ENCODE results near the gene CDK17.

Gene CDK17

DNA sequence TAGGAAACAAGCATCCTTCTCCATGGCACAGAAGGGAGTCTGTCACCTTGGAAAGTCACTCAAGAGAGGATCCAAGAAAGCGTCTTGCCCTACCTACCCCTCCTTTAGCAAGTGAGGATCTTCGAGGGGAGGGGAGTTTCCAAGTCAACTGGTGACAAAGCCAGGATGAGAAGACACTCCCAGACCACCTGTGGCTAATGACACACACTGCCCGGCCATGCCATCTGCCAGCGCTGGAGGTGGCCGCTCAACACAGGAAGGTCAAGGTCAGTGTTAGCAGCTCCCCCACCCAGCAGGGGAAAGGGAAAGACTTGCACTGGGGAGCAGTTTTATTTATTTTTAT, 164.8 kb downstream of the CDK17 start:
- no peak for DNase-seq

DNA sequence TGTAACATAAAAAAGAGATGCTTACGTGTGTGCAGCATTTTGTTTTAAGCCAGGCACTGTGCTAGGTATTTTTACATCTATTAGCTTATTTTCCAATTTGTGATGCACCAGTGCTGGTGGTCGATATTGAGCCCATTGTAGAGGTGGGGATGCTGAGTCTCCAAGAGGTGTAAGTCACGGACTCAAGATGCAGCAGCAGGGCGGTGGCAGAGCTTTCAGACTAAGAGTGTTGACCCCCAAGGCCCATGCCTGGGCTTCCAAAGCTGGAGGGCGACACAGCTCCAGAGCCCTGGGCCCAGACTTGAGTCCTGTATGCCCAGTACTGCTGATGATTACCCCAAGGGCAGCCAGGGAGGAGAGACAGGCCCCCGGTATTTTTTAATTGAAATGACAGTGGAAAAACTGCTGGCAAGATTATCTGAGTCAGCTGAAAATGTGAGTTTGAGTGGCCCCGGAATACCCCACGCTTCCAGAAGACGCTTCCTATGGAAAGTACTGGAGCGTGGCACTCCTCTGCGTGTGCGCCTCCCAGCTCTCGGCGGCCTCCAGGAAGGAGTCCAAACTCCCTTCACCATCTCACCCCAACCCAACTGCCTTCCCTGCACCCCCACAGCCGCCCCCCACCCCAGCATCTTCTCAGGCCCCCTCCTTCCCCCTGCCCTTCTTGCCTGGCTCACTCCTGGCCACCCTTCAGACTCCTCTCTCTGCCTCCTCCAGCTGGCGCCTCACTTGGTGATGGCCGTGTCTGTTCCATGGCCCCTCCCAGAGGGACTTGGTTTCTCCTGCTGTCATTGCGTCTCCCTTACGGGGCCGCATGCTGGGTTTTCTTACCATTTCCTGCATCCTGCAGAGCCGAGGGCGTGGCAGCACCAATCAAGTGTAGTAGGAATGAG, 165.4 kb downstream of the CDK17 start:
- no peak for DNase-seq

- DNase-seq: no peak
These were observed 166.2 kb downstream of the CDK17 start for GRCh38 chr12:96233939-96234461.

DNA sequence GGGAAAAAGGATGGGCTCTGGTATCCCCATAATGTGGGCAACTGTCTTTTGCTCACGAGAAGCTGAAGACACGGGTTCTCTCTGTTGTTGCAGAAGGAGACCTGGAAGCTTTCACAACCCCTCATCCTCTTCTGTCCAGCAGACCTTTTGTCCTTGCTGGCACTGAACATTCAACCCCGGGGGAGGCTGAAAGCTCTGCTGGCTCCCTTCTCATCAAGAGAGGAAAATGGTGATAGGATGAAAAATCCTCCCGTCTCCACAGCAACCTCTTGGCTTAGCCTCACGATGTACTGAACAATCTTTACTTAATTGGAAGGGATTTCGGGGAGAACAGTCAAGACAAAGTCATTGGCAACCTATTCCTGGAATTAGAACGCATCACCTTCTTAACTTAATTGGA, 167.1 kb downstream of the CDK17 start:
- no peak for DNase-seq

DNA sequence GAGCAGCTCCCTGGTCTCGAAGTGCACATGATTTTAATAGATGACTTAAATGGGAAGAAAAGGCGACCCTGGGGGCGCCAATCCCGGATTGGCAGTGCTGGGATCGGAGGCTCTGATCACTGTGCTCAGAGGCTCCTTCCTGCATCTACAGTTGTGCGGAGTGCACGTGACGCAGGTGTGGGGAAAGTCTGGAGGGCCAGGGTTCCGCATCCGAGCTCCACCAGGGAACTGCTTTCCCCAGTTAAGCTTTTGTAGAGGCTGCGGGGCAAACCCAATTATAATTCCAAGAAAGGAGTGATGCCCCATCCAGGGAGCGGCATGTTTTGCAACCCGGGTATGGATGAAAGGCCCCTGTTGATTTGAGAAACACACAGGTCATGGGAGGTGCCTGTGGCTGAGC, 169.6 kb downstream of the CDK17 start:
- DNase-seq: no peak

- no peak for DNase-seq
These were observed 171.5 kb downstream of the CDK17 start for GRCh38 chr12:96228566-96229248.
